Activated CD4-positive, alpha-beta T cell treated with anti-CD3 and anti-CD28 coated beads, Interleukin-2, amount 50 U/mL, for 48 hours (primary cell): Measurements from ENCODE around the gene RPS24.

Source experiments
- DNase-seq, 2 experiments: peaks; one replicate each; pipeline ENCODE4 v3.0.0-alpha.2; 2020

RPS24 gene

GRCh38 chr10:78028438-78029268 lies 5.0 kb upstream of the RPS24 start:
- no peak for DNase-seq

- DNase-seq, result peak; percentile 90 to 93
Measured at GRCh38 chr10:78029269-78030226, 4.1 kb upstream of the RPS24 start, which contains the start of gene POLR3A. Gene POLR3A, minus strand, starts transcription at chr10:78029515. Its CDS starts 108 bp downstream, at chr10:78029407.

- no peak for DNase-seq
Measured at GRCh38 chr10:78033387-78033636, 351 bp upstream of the RPS24 start.

GRCh38 chr10:78035025-78035424 lies 1.4 kb downstream of the RPS24 start:
- no peak for DNase-seq

GRCh38 chr10:78035437-78035836 lies 1.8 kb downstream of the RPS24 start:
- no peak for DNase-seq

- no peak for DNase-seq
Measured at GRCh38 chr10:78035933-78036583, 2.4 kb downstream of the RPS24 start.

GRCh38 chr10:78038105-78038504 lies 4.4 kb downstream of the RPS24 start:
- no peak for DNase-seq

- no peak for DNase-seq
Measured at GRCh38 chr10:78038791-78039547, 5.3 kb downstream of the RPS24 start.

- no peak for DNase-seq
Measured at GRCh38 chr10:78039743-78040142, 6.1 kb downstream of the RPS24 start.

GRCh38 chr10:78041170-78042057 lies 7.8 kb downstream of the RPS24 start:
- DNase-seq, result no peak

GRCh38 chr10:78042058-78042751 lies 8.5 kb downstream of the RPS24 start:
- DNase-seq, result no peak

- DNase-seq, result no peak
Measured at GRCh38 chr10:78042752-78043104, 9.1 kb downstream of the RPS24 start.

- DNase-seq, result no peak
Measured at GRCh38 chr10:78044179-78044578, 10.5 kb downstream of the RPS24 start.

- DNase-seq, result no peak
Measured at GRCh38 chr10:78044699-78045098, 11.0 kb downstream of the RPS24 start.

GRCh38 chr10:78045237-78045636 lies 11.6 kb downstream of the RPS24 start:
- peak; percentile 21 to 33 for DNase-seq

- no peak for DNase-seq
Measured at GRCh38 chr10:78045856-78046255, 12.2 kb downstream of the RPS24 start.

- DNase-seq, result no peak
Measured at GRCh38 chr10:78046711-78047269, 13.1 kb downstream of the RPS24 start.

GRCh38 chr10:78047314-78047891 lies 13.7 kb downstream of the RPS24 start:
- peak; percentile 89 to 91 for DNase-seq

GRCh38 chr10:78049851-78050250 lies 16.2 kb downstream of the RPS24 start:
- DNase-seq, result no peak

GRCh38 chr10:78053211-78053868 lies 19.7 kb downstream of the RPS24 start:
- no peak for DNase-seq
